GM10266 (cell line): ENCODE results near the gene KIF13A.
"Not testable (repeated sequence)": the region's sequence is repeated elsewhere in the genome, so short reads cannot be mapped to it uniquely, and the experiment has no call there.

Experiments used
- DNase-seq: peaks from one replicate; pipeline ENCODE4 v3.0.0; 2012; ENCODE audit errors: extremely low spot score
- TF ChIP-seq, protein P1 (sequence below): IDR thresholded peaks from 2 replicates; pipeline ENCODE4 v1.5.1; 2012; ENCODE audit warnings: mild to moderate bottlenecking, low read depth; ENCODE audit not compliant: control insufficient read depth, insufficient read depth; ENCODE audit errors: missing control alignments

Gene KIF13A

GRCh38 chr6:18016698-18017097, 29.3 kb upstream of the KIF13A start:
- TF ChIP-seq, protein P1, sequence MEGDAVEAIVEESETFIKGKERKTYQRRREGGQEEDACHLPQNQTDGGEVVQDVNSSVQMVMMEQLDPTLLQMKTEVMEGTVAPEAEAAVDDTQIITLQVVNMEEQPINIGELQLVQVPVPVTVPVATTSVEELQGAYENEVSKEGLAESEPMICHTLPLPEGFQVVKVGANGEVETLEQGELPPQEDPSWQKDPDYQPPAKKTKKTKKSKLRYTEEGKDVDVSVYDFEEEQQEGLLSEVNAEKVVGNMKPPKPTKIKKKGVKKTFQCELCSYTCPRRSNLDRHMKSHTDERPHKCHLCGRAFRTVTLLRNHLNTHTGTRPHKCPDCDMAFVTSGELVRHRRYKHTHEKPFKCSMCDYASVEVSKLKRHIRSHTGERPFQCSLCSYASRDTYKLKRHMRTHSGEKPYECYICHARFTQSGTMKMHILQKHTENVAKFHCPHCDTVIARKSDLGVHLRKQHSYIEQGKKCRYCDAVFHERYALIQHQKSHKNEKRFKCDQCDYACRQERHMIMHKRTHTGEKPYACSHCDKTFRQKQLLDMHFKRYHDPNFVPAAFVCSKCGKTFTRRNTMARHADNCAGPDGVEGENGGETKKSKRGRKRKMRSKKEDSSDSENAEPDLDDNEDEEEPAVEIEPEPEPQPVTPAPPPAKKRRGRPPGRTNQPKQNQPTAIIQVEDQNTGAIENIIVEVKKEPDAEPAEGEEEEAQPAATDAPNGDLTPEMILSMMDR, result no peak
- no peak for DNase-seq

DNA sequence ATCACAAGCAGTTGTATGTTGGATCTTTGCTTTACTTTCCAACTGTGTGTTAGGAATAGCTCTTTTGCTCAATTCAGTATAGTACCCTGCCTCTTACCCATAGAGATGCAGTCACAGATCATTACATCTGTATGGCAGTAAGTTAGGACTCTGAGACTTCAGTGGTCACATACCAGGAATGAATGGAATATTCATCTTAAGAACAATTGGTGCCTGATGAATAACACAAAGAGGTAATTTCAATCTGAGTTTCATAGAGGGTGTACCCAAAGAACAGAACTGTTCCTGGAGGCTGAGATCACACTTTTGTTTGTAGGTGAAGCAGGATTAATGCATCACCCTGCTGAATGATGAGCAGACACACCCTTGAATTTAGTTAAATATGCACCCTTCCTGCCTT, 28.7 kb upstream of the KIF13A start:
- TF ChIP-seq, protein P1, result no peak
- no peak for DNase-seq

DNA sequence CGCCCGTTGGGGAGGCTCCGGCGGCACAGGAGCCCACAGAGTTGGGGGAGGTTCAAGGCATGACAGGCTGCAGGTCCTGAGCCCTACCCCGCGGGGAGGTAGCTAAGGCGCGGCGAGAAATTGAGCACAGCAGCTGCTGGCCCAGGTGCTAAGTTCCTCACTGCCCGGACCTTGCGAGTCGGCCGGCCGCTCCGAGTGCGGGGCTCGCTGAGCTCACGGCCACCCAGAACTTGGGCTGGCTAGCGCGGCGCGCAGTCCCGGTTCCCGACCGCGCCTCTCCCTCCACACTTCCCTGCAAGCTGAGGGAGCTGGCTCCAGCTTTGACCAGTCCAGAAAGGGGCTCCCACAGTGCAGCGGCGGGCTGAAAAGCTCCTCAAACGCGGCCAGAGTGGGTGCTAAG, 23.9 kb upstream of the KIF13A start:
- TF ChIP-seq, protein P1, result no peak
- no peak for DNase-seq

DNA sequence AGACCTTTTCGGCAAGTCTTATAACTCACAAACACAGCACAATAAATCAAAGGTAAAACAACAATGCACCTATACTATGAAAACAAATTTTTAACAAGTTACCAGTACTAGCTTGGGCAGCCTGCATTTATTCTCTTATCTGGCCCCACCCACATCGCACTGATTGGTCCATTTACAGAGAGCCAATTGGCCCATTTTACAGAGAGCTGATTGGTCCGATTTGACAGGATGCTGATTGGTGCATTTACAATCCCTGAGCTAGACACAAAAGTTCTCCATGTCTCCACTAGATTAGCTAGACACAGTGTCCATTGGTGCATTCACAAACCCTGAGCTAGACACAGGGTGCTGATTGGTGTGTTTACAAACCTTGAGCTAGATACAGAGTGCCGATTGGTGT, 23.1 kb upstream of the KIF13A start:
- not testable (repeated sequence) for DNase-seq

- DNase-seq, result no peak
- TF ChIP-seq, protein P1, result no peak
Observed at GRCh38 chr6:18004256-18004985, 17.0 kb upstream of the KIF13A start.

DNA sequence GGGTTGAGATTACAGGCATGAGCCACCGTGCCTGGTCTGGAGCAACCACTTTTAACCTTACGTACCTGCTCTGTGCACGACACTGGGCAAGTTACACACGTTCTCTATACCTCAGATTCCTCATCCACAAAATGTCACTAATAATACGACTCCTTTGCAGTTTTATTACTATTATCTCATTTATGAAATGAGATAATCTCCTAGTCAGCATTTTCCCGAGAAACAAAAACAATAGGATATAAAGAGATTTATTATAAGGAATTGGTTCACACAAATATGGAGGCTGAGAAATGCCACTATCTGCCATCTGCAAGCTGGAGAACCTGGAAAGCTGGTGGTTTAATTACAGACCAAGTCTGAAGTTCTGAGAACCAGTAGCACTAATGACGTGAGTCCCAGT, 12.0 kb upstream of the KIF13A start:
- TF ChIP-seq, protein P1, result no peak
- no peak for DNase-seq

DNA sequence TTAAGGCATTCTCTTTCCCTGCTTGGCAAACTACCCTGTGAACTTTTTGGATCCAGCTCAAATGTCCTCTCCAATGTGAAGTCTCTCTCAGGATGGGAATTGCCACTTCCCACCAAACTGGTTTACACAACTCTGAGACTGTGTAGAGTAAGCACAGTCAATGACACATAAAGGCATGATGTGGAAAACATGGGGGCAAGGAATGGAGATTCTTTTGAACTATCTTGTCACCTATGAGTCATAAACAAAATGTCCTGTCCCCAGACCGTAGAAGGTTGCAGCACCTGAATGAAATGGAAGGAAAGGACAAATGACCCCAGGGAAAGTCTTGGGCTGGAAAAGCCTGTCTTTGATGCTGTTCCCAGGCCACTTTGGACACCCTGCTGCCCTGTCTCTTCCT, 11.0 kb upstream of the KIF13A start:
- no peak for DNase-seq
- TF ChIP-seq, protein P1, result no peak

GRCh38 chr6:17998003-17998402, 10.6 kb upstream of the KIF13A start:
- TF ChIP-seq, protein P1, result no peak
- no peak for DNase-seq
